IPS DF 6.9 (cell line): ENCODE results near the gene CSGALNACT2.

Experiments used
- DNase-seq: peaks from one replicate; pipeline ENCODE4 v3.0.0-alpha.2; 2013; ENCODE audit warnings: low read depth, low spot score
- H3K27ac ChIP-seq: one replicate; pipeline ENCODE4 v1.5.1; 2013; ENCODE audit warnings: low read length, control low read depth
- H3K27me3 ChIP-seq: 2 replicates; pipeline ENCODE4 v1.6.1; 2013; ENCODE audit warnings: mild to moderate bottlenecking, low read length; ENCODE audit not compliant: control insufficient read depth, insufficient read depth
- H3K36me3 ChIP-seq: 2 replicates; pipeline ENCODE4 v1.6.1; 2013; ENCODE audit warnings: low read length; ENCODE audit not compliant: control insufficient read depth, insufficient read depth
- H3K4me1 ChIP-seq: 2 replicates; pipeline ENCODE4 v1.6.1; 2013; ENCODE audit warnings: low read length; ENCODE audit not compliant: control insufficient read depth, insufficient read depth
- H3K4me3 ChIP-seq: 2 replicates; pipeline ENCODE4 v1.5.1; 2013; ENCODE audit warnings: mild to moderate bottlenecking, low read length
- H3K9me3 ChIP-seq: 2 replicates; pipeline ENCODE4 v1.6.1; 2013; ENCODE audit warnings: low read length, inconsistent platforms; ENCODE audit not compliant: control insufficient read depth, insufficient read depth
- WGBS: extraction: QIAGEN DNeasy Blood & Tissue Kit; methylation state at CpG from one replicate; pipeline ENCODE4 v1.1.7; 2013; ENCODE audit warnings: mixed read lengths, missing lambda C conversion rate; ENCODE audit not compliant: insufficient read length, insufficient coverage; 5-methylcytosine and 5-hydroxymethylcytosine counted together

The CSGALNACT2 gene

GRCh38 chr10:43112608-43112961 lies 25.7 kb upstream of the CSGALNACT2 start:
- Histone ChIP-seq H3K27me3 (no peaks in the 10 kb centered on the region), H3K9me3 (no peaks in the 10 kb centered on the region), H3K4me3 (no peak overlapping the region), H3K4me1 (no peaks in the 10 kb centered on the region), H3K36me3 (no peaks in the 10 kb centered on the region), H3K27ac (no peak overlapping the region)
- DNase-seq = no peak
- no CpG with 5 or more reads among the region's 7 CpGs for WGBS

- no CpG with 5 or more reads among the region's 16 CpGs for WGBS
- Histone ChIP-seq H3K27ac (no peak overlapping the region), H3K27me3 (no peaks in the 10 kb centered on the region), H3K36me3 (no peaks in the 10 kb centered on the region), H3K4me3 (no peak overlapping the region), H3K4me1 (no peaks in the 10 kb centered on the region), H3K9me3 (no peaks in the 10 kb centered on the region)
- no peak for DNase-seq
Measured at GRCh38 chr10:43113201-43114087, 24.8 kb upstream of the CSGALNACT2 start.

GRCh38 chr10:43114088-43114742 lies 24.0 kb upstream of the CSGALNACT2 start:
- Histone ChIP-seq H3K4me3 (no peak overlapping the region), H3K36me3 (no peaks in the 10 kb centered on the region), H3K27me3 (no peaks in the 10 kb centered on the region), H3K9me3 (no peaks in the 10 kb centered on the region), H3K27ac (no peak overlapping the region), H3K4me1 (no peaks in the 10 kb centered on the region)
- WGBS = no CpG with 5 or more reads among the region's 24 CpGs
- no peak for DNase-seq

GRCh38 chr10:43114743-43115611 lies 23.3 kb upstream of the CSGALNACT2 start:
- Histone ChIP-seq H3K27me3 (no peaks in the 10 kb centered on the region), H3K27ac (no peak overlapping the region), H3K4me3 (no peak overlapping the region), H3K36me3 (no peaks in the 10 kb centered on the region), H3K4me1 (no peaks in the 10 kb centered on the region), H3K9me3 (no peaks in the 10 kb centered on the region)
- DNase-seq = no peak
- WGBS = no CpG with 5 or more reads among the region's 17 CpGs

GRCh38 chr10:43115881-43116595 lies 22.2 kb upstream of the CSGALNACT2 start:
- no peaks in the 10 kb centered on the region for H3K27me3 ChIP-seq
- H3K4me3 ChIP-seq = no peak overlapping the region
- H3K9me3 ChIP-seq = no peaks in the 10 kb centered on the region
- H3K27ac ChIP-seq = no peak overlapping the region
- no peaks in the 10 kb centered on the region for H3K36me3 ChIP-seq
- WGBS = no CpG with 5 or more reads among the region's 10 CpGs
- H3K4me1 ChIP-seq = no peaks in the 10 kb centered on the region
- DNase-seq = no peak

GRCh38 chr10:43116596-43116995 lies 21.6 kb upstream of the CSGALNACT2 start:
- Histone ChIP-seq H3K27me3 (no peaks in the 10 kb centered on the region), H3K4me3 (no peak overlapping the region), H3K4me1 (no peaks in the 10 kb centered on the region), H3K27ac (no peak overlapping the region), H3K36me3 (no peaks in the 10 kb centered on the region), H3K9me3 (no peaks in the 10 kb centered on the region)
- DNase-seq = no peak
- WGBS = no CpG with 5 or more reads among the region's 10 CpGs

- DNase-seq = no peak
- WGBS = no CpG with 5 or more reads among the region's 9 CpGs
- H3K4me1 ChIP-seq = no peaks in the 10 kb centered on the region
- no peaks in the 10 kb centered on the region for H3K9me3 ChIP-seq
- H3K27ac ChIP-seq = no peak overlapping the region
- no peaks in the 10 kb centered on the region for H3K36me3 ChIP-seq
- no peaks in the 10 kb centered on the region for H3K27me3 ChIP-seq
- H3K4me3 ChIP-seq = no peak overlapping the region
Measured at GRCh38 chr10:43117031-43117776, 21.0 kb upstream of the CSGALNACT2 start.

- no CpG with 5 or more reads among the region's 18 CpGs for WGBS
- H3K36me3 ChIP-seq = no peaks in the 10 kb centered on the region
- H3K4me1 ChIP-seq = no peaks in the 10 kb centered on the region
- H3K9me3 ChIP-seq = no peaks in the 10 kb centered on the region
- no peaks in the 10 kb centered on the region for H3K27me3 ChIP-seq
- DNase-seq = no peak
- no peak overlapping the region for H3K4me3 ChIP-seq
- no peak overlapping the region for H3K27ac ChIP-seq
Measured at GRCh38 chr10:43117777-43118583, 20.3 kb upstream of the CSGALNACT2 start.
